GM19240 (cell line): Measurements from ENCODE around the gene IQGAP2.
"Not testable (repeated sequence)": the region's sequence is repeated elsewhere in the genome, so short reads cannot be mapped to it uniquely, and the experiment has no call there.

Source experiments
- DNase-seq: peaks from one replicate; pipeline ENCODE4 v3.0.0; 2011; ENCODE audit warnings: low spot score; ENCODE audit not compliant: insufficient read length

Gene IQGAP2, protein sequence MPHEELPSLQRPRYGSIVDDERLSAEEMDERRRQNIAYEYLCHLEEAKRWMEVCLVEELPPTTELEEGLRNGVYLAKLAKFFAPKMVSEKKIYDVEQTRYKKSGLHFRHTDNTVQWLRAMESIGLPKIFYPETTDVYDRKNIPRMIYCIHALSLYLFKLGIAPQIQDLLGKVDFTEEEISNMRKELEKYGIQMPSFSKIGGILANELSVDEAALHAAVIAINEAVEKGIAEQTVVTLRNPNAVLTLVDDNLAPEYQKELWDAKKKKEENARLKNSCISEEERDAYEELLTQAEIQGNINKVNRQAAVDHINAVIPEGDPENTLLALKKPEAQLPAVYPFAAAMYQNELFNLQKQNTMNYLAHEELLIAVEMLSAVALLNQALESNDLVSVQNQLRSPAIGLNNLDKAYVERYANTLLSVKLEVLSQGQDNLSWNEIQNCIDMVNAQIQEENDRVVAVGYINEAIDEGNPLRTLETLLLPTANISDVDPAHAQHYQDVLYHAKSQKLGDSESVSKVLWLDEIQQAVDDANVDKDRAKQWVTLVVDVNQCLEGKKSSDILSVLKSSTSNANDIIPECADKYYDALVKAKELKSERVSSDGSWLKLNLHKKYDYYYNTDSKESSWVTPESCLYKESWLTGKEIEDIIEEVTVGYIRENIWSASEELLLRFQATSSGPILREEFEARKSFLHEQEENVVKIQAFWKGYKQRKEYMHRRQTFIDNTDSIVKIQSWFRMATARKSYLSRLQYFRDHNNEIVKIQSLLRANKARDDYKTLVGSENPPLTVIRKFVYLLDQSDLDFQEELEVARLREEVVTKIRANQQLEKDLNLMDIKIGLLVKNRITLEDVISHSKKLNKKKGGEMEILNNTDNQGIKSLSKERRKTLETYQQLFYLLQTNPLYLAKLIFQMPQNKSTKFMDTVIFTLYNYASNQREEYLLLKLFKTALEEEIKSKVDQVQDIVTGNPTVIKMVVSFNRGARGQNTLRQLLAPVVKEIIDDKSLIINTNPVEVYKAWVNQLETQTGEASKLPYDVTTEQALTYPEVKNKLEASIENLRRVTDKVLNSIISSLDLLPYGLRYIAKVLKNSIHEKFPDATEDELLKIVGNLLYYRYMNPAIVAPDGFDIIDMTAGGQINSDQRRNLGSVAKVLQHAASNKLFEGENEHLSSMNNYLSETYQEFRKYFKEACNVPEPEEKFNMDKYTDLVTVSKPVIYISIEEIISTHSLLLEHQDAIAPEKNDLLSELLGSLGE (N-terminal part only)

DNA sequence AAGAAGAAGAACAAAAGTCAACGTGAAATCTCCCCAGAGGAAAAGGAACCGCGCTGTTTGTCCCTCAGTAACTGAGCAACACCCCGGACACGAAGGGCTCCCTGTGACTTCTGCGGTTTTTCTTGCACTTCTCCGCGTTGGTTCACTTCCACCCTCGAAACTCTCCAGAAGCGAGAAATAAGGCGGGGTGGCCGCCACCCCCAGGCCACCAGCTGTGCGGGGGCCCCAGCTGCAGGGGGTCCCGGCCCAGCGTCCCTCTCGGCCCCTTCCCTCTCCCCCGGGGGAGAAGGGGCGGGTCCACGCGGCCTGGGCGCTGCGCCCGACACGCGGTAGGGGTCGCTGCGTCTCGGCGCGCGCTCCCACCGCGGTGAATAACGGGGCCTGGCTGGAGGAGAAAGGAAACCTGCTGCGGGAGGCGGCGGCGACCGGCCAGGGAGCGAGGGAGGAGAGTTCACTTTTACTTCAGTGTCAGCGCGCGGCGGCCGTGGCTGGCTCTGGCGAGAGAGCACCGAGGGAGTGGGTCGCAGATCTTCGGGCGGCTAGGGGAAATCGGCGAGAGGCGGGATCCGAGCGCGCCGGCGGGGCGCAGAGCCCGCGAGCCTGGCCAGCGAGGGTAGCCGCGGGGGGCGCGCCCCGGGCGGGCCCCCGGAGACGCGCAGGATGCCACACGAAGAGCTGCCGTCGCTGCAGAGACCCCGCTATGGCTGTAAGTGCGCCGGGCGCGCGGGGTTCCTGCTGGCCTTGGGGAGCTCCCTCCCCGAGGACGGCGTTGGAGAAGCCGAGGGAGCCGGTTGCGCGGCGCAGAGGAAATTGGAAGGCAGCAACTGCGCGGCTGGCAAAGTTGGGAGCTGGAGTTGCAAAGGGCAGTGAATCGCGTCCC is at the start of gene IQGAP2:
IQGAP2 (plus strand) TSS at position 400 of the 880 bp plus-strand sequence; CDS start at position 661, 261 bp downstream.
- peak; percentile 48 for DNase-seq

DNA sequence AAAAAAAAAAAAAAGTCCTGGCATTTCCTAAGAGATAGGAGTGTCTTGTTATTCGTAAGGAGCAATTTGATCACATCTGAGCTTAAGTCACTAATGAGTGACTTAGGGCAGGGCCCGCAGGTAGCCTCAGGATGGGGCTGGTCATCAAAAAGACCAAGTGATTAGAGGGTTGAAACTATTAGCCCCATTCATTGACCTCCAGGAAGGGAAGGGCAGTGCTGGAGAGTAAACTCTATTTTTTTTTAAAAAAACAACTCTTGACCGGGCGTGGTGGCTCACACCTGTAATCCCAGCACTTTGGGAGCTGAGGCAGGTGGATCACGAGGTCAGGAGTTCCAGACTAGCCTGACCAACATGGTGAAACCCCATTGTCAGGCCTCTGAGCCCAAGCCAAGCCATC is 46.2 kb upstream of the IQGAP2 start:
- no peak for DNase-seq

DNA sequence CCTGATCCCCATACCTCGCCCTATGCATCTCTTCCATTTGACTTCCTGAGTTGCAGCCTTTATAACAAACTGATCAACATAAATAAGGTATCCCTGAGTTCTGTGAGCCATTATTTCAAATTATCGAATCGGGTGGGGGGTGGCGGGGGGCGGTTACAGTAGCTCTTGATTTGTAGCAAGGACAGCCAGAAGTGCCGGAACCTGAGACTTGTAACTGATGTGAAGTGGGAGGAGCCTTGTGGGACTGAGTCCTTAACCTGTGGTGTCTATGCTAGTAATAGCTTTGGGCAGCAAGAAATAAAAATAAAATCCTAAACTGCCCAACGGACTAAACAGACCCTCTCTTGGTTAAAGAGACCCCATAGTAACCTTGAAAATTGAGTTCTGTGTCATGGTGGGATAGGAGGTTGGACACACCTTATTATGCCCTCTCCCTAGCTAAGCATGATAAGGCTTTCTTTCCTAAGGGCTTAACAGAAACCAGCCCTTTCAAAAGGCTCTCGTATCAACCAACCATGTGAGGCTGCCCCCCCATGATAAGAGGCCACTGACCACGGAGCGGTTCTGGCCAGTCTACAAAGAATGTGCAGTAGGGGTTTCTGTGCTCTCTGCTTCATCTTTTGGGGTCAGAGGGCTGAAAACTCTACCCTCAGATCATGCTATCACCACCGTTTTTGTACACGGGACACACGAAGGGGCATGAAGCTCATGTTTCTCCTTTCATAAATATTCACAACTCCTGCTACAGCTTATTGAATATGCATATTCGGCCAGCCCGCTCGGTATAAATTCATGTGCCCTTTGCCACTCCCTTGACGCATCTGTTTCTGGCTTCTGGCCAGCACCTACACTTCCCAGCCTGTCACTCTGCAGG is 39.5 kb upstream of the IQGAP2 start:
- DNase-seq, result no peak

DNA sequence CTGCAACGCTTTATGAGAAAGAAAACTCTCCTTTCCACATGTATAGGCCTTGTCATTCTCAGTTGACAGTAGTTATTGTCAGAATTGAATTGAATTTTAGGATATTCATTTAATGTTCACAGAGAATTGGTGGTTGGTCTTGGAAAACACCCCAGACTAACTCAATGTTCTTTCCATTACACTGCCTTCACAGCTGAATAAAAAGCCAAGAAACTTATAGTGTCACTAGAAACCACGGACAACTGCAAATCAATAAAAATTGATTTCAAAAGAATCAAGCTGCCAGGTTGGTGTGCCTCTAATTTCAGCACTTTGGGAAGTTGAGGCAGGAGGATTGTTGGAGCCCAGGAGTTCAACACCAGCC is 38.9 kb upstream of the IQGAP2 start:
- no peak for DNase-seq

DNA sequence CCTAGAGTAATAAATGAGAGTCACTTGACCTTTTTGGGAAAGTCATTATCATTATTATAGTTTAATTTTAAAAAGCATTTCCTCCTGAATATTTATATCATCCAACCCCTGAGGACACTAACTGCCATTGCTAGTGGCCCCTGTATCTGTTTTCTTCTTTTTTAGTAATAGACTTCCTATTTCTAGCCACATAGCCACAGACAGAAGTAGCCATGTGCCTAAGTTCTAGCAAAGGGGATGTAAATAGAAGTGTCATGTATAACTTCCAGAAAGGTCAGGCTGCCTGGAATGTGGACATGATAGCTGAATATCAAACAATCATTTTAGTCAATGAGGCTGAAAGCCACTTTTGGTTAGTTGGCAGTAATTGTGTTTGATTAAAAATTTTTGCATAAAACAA is 37.5 kb upstream of the IQGAP2 start:
- DNase-seq, result no peak

DNA sequence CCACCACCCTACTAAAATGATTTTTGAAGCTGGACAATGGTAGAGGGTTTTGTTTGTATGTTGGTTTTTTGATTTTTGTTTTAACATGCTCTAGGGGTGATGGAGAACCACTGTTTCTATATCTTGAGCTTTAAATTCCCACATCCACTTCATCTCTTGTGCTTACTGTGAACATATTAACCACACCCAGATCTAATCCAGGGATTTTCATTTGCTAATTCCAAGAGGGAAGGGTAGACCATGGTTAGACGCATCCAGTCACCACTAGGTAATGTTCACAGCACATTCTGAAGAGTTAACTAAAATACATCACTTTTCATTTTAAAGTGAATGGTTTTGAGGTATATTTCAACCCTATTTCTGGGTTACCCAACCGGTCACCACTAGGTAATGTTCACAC is 36.5 kb upstream of the IQGAP2 start:
- DNase-seq, result no peak

DNA sequence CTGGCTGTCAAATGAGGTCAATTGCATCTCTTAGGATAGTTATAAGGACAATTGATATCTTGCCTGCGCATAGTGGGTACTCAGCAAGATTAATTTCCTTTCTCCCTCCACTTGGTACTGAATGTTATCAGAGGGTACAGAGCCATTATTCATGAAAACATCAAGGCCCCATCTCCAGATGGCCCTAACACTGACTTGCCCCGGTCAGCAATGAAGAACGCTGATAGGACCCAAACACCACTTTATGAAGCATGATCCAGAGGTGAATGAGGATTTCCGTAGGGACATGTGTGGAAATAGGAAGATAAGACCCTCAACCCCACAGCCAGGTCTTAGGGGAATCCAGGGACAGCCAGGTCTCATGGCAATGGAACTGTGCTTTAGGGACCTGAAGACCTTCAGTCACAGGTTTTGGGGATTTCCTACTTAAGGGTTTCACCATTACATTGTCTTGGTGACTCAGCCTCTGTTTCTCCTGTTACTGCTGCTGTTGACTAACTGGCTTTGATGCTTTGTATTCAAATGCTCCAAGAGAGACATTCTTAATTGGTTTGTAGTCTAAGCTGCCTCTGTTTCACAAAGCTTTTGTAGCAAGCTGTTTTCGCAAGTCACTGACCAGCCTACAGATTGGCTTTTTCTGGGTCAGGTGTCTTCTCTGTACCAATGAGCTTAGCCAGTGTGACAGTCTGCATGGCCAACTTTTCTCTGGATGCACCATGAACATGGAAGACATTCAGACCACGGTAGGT is 35.3 kb upstream of the IQGAP2 start:
- no peak for DNase-seq

DNA sequence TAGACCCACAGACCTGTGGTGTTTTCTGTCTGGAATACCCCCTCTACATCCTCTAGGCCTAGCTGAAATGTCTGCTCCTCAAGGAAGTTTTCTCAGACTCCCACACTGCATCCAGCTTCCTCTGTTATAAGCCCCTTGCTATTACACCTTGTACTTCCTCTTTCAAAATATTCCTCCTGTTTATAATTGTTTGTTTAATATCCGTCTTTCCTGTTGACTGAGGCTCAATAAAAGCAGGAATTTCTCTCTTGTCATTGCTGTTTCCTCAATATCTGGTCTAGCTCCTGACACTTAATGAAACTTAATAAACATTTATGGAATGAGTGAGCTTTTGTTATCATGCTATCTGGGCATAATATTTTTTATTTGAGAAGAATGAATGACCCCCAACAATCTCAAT is 34.1 kb upstream of the IQGAP2 start:
- no peak for DNase-seq

DNA sequence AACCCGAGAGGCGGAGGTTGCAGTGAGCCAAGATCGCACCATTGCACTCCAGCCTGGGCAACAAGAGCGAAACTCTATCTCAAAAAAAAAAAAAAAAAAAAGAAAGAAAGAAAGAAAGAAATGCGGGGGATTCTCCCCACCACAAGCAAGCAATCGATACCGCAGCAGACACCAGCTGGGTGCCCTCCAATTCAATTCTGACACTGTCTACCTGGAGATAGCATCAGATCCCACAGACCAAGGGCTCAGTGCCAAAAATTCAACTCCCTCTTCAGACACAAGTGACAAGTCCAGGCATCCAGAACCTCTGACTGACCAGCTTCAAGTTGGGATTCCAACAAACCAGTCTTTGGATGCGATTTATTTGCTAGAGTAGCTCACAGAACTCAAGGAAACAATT is 33.4 kb upstream of the IQGAP2 start:
- DNase-seq, result not testable (repeated sequence)

DNA sequence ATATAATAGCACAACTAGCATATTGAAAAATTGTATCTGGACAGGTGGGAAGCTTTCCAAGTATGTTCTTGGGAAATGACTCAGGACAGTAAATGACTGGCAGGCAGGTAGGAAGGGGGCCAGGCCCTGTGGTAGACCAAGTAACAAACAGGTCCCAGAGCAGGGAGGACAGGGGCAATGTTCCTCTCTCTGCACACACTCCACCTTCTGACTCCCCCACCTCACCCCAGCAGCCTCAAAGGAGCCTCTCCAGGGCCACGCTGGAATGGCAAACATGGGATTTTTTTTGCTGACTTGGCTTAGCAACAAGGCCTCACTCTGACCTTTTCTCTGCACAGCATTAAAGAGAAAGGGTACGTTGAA is 31.1 kb upstream of the IQGAP2 start:
- DNase-seq, result no peak

DNA sequence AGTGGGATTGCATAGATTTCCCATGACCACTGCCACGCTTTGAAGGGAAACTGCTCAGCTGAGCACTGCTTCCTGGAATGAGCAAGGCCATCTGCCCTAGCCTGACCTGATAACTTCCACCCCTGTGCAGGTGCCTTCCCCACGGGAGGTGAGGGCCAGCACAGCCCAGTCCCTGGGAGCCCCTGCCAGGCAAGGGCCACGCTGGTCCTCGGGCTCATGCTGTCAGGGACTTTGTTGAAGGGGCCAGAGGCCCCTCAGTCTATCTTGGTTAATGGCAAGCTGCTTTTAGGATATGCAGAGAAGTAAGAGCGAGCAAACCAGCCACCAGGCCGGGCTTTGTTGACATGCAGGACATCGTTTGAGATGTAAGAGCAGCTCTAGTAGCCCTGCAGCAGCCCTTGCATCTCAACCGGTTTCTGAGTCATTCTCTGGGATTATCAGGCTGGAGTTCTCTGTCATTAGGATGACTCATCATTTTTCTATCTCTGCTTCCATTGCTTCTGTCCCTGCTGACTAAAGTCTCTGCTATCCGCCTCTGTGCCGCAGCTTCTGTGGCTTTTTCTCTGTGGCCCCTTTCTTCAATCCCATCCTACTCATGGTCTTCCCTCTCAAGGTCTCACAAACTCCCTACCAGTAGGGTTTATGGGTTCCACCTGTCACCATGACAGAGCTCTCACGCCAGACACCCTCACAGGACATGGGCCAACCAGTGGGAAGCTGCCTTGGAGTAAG is 30.6 kb upstream of the IQGAP2 start:
- DNase-seq, result no peak

DNA sequence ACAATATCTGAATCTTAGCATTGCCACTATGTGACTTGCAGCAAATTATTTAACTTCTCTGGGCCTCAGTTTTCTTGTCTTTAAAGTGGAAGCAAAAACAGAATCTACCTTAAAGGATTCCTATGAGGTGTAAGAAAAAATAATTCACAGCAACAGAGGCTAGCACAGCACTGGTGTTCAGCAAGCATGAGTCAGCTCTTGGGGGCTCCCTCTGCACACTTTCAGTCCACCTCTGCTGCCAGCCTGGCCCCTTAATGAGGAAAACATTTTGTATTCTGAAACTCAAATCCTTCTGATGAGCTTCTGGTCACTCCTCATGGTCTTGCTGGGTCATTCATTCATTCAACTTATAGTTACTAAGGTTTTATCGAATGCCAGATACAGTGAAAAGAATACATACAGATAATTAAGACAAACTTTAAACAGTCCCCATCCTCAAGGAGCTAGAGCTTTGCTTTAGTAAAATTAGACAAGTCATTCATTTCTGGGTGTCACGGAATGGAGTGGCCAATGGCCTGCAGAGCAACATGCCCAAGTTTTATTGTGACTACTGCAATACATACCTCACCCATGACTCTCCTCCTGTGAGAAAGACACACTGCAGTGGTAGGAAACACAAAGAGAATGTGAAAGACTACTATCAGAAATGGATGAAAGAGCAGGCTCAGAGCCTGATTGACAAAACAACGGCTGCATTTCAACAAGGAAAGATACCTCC is 26.8 kb upstream of the IQGAP2 start:
- DNase-seq, result no peak

DNA sequence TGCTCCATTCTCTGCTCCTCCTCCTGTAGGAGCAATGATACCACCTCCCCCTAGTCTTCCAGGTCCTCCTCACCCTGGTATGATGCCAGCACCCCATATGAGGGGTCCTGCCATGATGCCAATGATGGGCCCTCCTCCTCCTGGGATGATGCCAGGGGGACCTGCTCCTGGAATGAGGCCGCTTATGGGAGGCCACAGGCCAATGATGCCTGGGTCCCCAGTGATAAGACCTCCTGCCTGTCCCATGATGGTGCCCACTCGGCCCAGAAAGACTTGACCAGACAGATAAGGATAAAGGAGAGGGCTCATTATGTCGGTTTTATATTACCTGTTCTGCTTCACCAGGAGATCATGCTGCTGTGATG is 26.2 kb upstream of the IQGAP2 start:
- DNase-seq, result no peak

DNA sequence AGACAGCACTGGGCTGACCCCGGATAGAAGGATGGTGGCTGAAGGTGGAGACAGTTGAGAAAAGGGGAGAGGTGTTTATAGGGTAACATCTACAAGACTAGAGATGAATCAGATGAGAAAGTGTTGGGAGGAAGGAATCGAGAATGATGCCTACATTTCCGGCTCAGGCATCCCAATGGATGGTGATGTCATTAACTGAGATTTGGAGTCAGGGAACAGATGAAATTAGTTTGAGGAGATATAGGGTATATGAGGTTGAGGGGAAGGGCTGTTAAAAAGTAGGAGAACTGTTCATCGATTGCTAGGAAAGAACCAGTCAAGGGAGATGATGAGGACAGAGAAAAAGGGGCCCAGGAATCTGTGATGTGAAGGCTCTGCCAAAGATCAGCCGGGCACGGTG is 24.7 kb upstream of the IQGAP2 start:
- no peak for DNase-seq

DNA sequence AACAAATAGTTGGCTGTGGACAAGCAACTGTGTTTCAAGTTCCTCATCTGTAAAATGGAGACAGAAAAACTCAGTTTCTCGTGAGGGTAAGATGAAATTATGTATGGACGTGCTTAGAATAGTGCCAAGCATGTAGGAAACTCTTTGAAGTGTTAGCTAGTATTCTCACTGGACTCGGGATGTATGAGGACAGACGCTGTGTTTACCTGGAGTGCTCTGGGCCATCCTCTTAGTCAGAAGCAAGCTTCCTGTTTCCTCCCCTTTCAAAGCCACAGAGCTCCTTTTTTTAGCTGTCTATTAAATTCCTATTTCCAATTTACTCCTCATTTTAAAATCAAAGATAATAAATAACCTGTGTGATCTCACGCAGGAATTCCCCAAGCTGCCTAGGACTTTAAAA is 23.8 kb upstream of the IQGAP2 start:
- DNase-seq, result no peak

DNA sequence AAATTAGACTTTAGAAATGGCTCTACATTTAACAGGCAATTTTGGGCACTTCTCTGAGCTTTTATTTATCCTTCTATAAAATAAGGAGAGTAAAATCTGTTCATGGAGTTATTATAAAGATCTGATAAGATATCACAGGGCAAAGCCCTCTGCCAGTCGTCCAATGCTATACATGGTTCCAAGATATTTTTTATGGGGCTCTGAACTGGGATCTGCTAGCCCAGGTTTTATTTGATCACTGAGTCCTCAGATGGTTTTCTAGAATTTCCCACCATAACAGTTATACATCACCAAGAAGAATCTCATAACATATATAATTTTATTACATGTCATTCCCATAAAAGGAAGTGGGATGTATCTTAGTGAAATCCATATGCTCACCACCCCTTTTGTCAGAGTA is 23.2 kb upstream of the IQGAP2 start:
- no peak for DNase-seq

DNA sequence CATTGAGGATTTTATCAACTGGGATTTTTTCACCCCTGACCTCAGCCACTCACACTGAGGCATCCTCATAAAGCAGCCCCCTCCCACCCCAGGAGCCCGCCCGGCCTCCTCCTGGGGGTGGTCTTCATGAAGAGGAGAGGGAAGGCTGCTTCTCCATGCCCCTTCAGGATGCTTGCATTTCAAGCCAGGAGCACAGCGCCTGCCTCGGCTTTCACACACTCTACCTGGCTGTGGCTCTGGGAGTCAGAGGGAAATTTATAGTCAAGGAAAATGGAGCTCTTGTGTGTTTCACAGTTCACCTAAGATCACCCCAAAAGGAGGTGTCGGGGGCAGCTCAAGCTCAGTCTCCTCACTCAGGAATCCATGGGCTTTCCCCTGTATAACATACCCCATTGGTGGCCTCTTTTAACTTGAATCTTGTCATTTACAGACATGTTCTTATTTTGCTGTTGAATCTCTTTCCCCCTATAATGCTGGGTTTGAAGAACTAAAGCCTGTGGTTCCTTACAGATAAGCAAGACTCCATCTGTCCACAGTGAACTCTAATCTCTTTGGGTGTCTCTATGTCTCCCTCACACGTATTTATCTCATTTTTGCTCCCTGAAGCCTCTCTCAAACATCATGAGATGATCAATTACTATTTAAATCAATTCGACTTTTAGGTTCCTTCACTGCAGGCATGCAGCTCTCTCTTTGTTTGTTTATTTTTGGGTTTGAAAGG is 22.6 kb upstream of the IQGAP2 start:
- no peak for DNase-seq
